Lower lobe of right lung (tissue), 2 donors: ENCODE data around the gene SLC6A5. TPM values are rescaled to one million over a fixed set of nuclear protein-coding genes. Genes with fewer than 3 reads are reported as not detected.
"Not testable (repeated sequence)": the region's sequence is repeated elsewhere in the genome, so short reads cannot be mapped to it uniquely, and the experiment has no call there.

Experiments
- ATAC-seq, 2 donors: fragments of 200-7000 bp; cut with Tn5 transposase; one replicate each; pipeline ENCODE4 v1.9.1; 2020 to 2022; ENCODE audit warnings: mild to moderate bottlenecking in 2 of 2, moderate library complexity in 2 of 2
- DNase-seq: peaks from one replicate; pipeline ENCODE4 v3.0.0-alpha.2; 2020
- H3K27ac ChIP-seq: fragments of 200-600 bp; one replicate; pipeline ENCODE4 v1.8.0; 2022
- H3K27me3 ChIP-seq: fragments of 200-600 bp; one replicate; pipeline ENCODE4 v1.8.0; 2022; ENCODE audit warnings: low read depth
- H3K36me3 ChIP-seq: fragments of 200-600 bp; one replicate; pipeline ENCODE4 v1.8.0; 2022; ENCODE audit warnings: mild to moderate bottlenecking
- H3K4me1 ChIP-seq: fragments of 200-600 bp; one replicate; pipeline ENCODE4 v1.8.0; 2022
- H3K4me3 ChIP-seq: fragments of 200-600 bp; one replicate; pipeline ENCODE4 v1.8.0; 2022; ENCODE audit warnings: mild to moderate bottlenecking
- H3K9me3 ChIP-seq: fragments of 200-600 bp; one replicate; pipeline ENCODE4 v1.8.0; 2022
- CTCF ChIP-seq: fragments of 200-600 bp; IDR thresholded peaks from one replicate; pipeline ENCODE4 v1.8.0; 2022; ENCODE audit warnings: antibody characterized with exemption, mild to moderate bottlenecking
- intact Hi-C: fragments of 100-400 bp; cut with DNase I; formaldehyde crosslinking; loops from one replicate; pipeline ENCODE4 v1.11.0; 2022
- total RNA-seq: library from RNA; stranded (reverse); fragmentation: NEBNext Ultra II Directional; extraction: Animal tissue kit (Norgen Biotek cat#: 25700); gene quantifications from one replicate; pipeline ENCODE4 v1.2.1, GENCODE V29; 2021
- donor health status: DM: no; HTN: yes; CAD: no; lungs with severe emphysema.

SLC6A5 gene
- total RNA-seq, 1 donor from 2014 or later, result not detected

- ATAC-seq, result no peak
- no peak for TF ChIP-seq CTCF
- Histone ChIP-seq H3K9me3 (no peaks in the 10 kb centered on the region), H3K27ac (no peak overlapping the region), H3K4me3 (no peak overlapping the region), H3K36me3 (no peaks in the 10 kb centered on the region), H3K4me1 (no peaks in the 10 kb centered on the region), H3K27me3 (no peaks in the 10 kb centered on the region)
- no peak for DNase-seq
- intact Hi-C loops, result no loop called here
Measured at GRCh38 chr11:20561915-20562314, 37.5 kb upstream of the SLC6A5 start.

DNA sequence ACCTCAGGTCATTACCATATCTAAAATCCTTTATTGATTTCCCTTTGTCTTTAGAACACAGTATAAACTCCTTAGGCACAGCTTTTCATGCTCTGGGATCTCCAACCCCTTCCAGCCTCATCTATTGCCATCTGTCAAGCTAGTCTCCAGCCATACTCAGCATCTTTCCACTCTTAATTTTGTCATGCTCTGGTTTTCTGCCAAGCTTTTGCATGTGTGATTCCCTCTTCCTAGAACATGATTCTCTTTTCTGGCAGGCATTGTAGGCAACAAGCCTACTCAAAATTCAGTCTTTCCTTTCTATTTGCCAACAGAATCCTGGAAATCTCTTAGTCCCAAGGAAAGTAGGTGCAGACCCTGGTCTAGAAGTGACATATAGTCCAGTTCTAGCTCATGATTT lies 35.5 kb upstream of the SLC6A5 start:
- intact Hi-C loops, result no loop called here
- Histone ChIP-seq H3K27ac (no peak overlapping the region), H3K4me1 (no peaks in the 10 kb centered on the region), H3K4me3 (no peak overlapping the region), H3K9me3 (no peaks in the 10 kb centered on the region), H3K36me3 (no peaks in the 10 kb centered on the region), H3K27me3 (no peaks in the 10 kb centered on the region)
- no peak for TF ChIP-seq CTCF
- no peak for ATAC-seq
- no peak for DNase-seq

DNA sequence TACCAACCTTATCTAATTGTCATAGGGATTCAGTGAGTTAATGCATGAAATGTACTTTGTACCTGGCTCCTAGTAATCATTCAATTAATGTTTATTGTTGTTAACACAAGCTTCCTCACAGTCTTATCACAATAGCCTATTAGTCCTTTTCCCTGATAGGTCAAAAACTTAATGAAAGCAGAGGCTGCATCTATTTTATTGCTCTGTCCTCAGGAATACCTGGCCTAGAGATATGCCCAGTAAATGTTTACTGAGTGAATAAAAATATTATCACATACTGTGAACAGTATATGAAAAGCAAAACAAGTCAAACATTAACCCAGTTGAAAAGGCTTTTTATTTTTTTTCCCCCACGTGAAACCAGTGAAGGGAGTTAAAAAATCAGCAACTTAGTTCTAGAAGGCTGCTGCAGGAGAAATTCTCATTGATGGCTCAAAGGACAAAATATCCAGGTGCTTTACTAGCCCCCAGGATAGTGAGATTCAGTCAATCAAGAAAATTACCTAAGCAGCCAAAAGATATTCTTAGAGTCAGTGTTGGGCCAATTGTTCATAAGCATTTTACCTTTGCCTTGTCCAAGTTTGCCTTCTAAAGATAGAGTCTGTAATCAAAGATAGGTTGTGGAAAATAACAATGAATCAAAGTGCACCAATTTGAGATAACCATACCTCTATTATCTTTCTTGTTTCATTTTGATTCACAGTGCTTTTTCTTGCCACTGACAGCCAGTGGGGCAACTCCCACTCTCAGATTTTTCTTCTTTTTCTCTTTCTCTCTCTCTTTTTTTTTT lies 34.4 kb upstream of the SLC6A5 start:
- H3K27ac ChIP-seq, result no peak overlapping the region
- no peaks in the 10 kb centered on the region for H3K27me3 ChIP-seq
- no peak for DNase-seq
- H3K36me3 ChIP-seq, result no peaks in the 10 kb centered on the region
- intact Hi-C loops, result no loop called here
- no peak for ATAC-seq
- no peak overlapping the region for H3K4me3 ChIP-seq
- H3K4me1 ChIP-seq, result no peaks in the 10 kb centered on the region
- H3K9me3 ChIP-seq, result no peaks in the 10 kb centered on the region
- no peak for TF ChIP-seq CTCF

DNA sequence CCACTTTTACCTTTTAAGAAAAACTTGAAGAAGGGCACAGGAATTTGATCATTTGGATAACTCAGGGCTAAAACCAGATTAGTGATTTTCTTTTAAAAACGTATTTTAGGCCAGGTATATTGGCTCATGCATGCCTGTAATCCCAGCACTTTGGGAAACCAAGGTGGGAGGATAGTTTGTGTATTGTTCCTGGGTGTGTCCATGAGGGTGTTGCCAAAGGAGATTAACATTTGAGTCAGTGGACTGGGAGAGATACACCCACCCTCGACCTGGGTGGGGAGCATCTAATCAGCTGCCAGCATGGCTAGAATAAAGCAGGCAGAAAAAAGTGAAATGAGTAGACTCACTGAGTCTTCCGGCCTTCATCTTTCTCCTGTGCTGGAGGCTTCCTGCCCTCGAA lies 33.3 kb upstream of the SLC6A5 start:
- H3K27ac ChIP-seq, H3K9me3 ChIP-seq, H3K4me1 ChIP-seq, H3K27me3 ChIP-seq, ATAC-seq, DNase-seq, intact Hi-C loops, H3K36me3 ChIP-seq, H3K4me3 ChIP-seq: not testable (repeated sequence)

DNA sequence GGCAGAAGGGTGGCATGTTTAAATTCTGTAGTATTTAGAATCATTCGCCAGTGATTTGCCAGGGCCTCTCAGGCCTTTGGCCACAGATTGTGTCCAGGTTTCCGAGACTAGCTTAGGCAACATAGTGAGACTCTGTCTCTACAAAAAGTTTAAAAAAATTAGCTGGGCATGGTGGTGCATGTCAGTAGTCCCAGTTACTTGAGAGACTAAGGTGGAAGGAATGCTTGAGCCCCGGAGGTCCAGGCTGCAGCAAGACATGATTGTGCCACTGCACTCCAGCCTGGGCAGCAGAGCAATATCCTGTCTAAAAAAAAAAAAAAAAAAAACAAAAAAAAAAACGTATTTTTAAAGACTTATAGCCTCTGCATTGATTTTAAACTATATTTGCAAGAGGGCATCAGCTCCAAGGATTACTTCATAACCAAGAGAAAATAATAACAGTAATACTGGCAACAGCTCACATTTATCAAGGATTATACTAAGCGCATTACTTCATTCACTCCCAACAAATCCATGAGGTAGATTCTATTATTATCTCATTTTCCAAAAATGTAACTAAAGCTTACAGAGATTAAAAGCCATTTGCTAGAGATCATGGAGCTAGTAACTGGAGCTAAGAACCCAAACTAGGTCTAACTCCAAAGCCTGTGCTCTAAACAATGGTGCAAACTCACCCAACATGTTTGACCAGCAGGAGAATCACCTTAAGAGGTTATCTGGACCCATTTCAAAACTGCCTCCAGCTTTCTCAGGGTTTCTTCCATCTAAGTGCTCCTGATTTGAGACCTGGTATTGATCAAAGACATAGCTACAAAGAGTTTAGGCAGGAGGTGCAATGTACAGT lies 32.6 kb upstream of the SLC6A5 start:
- no peak overlapping the region for H3K4me3 ChIP-seq
- no peaks in the 10 kb centered on the region for H3K9me3 ChIP-seq
- DNase-seq (no peak), ATAC-seq (no peak)
- H3K4me1 ChIP-seq, result no peaks in the 10 kb centered on the region
- H3K27ac ChIP-seq, result no peak overlapping the region
- no peaks in the 10 kb centered on the region for H3K27me3 ChIP-seq
- no peak for TF ChIP-seq CTCF
- intact Hi-C loops, result no loop called here
- no peaks in the 10 kb centered on the region for H3K36me3 ChIP-seq

DNA sequence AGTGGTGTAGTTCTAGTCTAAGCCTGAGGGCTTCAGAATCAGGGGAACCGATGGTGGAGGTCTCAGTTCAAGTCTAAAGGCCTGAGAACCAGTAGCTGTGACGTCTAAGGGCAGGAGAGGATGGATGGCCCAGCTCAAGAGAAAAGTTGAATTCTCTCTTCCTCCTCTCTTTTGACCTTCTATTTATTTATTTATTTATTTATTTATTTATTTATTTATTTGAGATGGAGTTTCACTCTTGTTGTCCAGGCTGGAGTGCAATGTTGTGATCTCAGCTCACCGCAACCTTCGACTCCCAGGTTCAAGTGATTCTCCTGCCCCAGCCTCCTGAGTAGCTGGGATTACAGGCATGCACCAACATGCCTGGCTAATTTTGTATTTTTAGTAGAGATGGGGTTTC lies 19.7 kb upstream of the SLC6A5 start:
- ATAC-seq, H3K36me3 ChIP-seq, H3K4me3 ChIP-seq, H3K27ac ChIP-seq, H3K4me1 ChIP-seq, DNase-seq, H3K27me3 ChIP-seq, H3K9me3 ChIP-seq, intact Hi-C loops: not testable (repeated sequence)
